Smooth muscle cell (in vitro differentiated cells): ENCODE results near the gene ZNF385A. TPM values are rescaled to one million over a fixed set of nuclear protein-coding genes. Genes with fewer than 3 reads are reported as not detected.

ENCODE experiments used
- DNase-seq: peaks from one replicate; lab custom pipeline; 2025; ENCODE audit not compliant: unreplicated experiment; lab: John Stamatoyannopoulos, UW
- H2AFZ ChIP-seq: fragments of 200-600 bp; sonication (generic); 2 replicates; pipeline ENCODE4 v1.6.0; 2016; ENCODE audit warnings: antibody characterized with exemption, low read depth, mild to moderate bottlenecking
- H3F3A ChIP-seq: fragments of 200-600 bp; sonication (generic); 2 replicates; pipeline ENCODE4 v1.6.0; 2017; ENCODE audit warnings: antibody characterized with exemption, low read depth
- H3K27ac ChIP-seq: fragments of 200-600 bp; sonication (generic); 2 replicates; pipeline ENCODE4 v1.5.1; 2016; ENCODE audit warnings: low read depth, mild to moderate bottlenecking
- H3K27me3 ChIP-seq: fragments of 200-600 bp; sonication (generic); 2 replicates; pipeline ENCODE4 v1.6.1; 2016; ENCODE audit warnings: low read depth, mild to moderate bottlenecking
- H3K36me3 ChIP-seq: fragments of 200-600 bp; sonication (generic); 2 replicates; pipeline ENCODE4 v1.5.1; 2016; ENCODE audit warnings: low read depth
- H3K4me1 ChIP-seq: fragments of 200-600 bp; sonication (generic); 2 replicates; pipeline ENCODE4 v1.5.1; 2016; ENCODE audit warnings: low read depth
- H3K4me2 ChIP-seq: fragments of 200-600 bp; sonication (generic); 2 replicates; pipeline ENCODE4 v1.6.0; 2016; ENCODE audit warnings: mild to moderate bottlenecking
- H3K4me3 ChIP-seq: fragments of 200-600 bp; sonication (generic); 2 replicates; pipeline ENCODE4 v1.5.1; 2016; ENCODE audit warnings: mild to moderate bottlenecking
- H3K79me2 ChIP-seq: fragments of 200-600 bp; sonication (generic); 2 replicates; pipeline ENCODE4 v1.6.0; 2016; ENCODE audit warnings: low read depth, mild to moderate bottlenecking
- H3K9ac ChIP-seq: fragments of 200-600 bp; sonication (generic); 2 replicates; pipeline ENCODE4 v1.6.0; 2016; ENCODE audit warnings: low read depth
- H3K9me3 ChIP-seq: fragments of 200-600 bp; sonication (generic); replicated peaks from 2 replicates; pipeline ENCODE4 v1.5.1; 2016; ENCODE audit warnings: low read depth
- H4K20me1 ChIP-seq: fragments of 200-600 bp; sonication (generic); 2 replicates; pipeline ENCODE4 v1.6.0; 2016; ENCODE audit warnings: low read depth
- WGBS: methylation state at CpG from one replicate; pipeline ENCODE4 v1.1.7; 2016; ENCODE audit warnings: low lambda C conversion rate; 5-methylcytosine and 5-hydroxymethylcytosine counted together
- polyA plus RNA-seq: library from polyadenylated mRNA; unstranded; fragments of >200 nt; fragmentation: Nextera tagmentation; extraction: Ambion mirVana; gene quantifications from 2 replicates; pipeline ENCODE4 v1.2.1, GENCODE V29; 2016
- total RNA-seq: library from RNA; depleted of rRNA; stranded (reverse); fragments of >200 nt; gene quantifications from 2 replicates; pipeline ENCODE4 v1.2.3, GENCODE V29; 2014
- TF ChIP-seq, protein P1 (sequence below): fragments of 200-600 bp; sonication (generic); IDR thresholded peaks from 2 replicates; pipeline ENCODE4 v1.5.1; 2017; ENCODE audit warnings: borderline replicate concordance, mild to moderate bottlenecking, antibody characterized with exemption; ENCODE audit not compliant: insufficient read depth, poor library complexity, severe bottlenecking

The ZNF385A gene
- total and polyA plus RNA-seq, 2 experiments from 2014 or later, result 6.5 to 20.2 TPM

DNA sequence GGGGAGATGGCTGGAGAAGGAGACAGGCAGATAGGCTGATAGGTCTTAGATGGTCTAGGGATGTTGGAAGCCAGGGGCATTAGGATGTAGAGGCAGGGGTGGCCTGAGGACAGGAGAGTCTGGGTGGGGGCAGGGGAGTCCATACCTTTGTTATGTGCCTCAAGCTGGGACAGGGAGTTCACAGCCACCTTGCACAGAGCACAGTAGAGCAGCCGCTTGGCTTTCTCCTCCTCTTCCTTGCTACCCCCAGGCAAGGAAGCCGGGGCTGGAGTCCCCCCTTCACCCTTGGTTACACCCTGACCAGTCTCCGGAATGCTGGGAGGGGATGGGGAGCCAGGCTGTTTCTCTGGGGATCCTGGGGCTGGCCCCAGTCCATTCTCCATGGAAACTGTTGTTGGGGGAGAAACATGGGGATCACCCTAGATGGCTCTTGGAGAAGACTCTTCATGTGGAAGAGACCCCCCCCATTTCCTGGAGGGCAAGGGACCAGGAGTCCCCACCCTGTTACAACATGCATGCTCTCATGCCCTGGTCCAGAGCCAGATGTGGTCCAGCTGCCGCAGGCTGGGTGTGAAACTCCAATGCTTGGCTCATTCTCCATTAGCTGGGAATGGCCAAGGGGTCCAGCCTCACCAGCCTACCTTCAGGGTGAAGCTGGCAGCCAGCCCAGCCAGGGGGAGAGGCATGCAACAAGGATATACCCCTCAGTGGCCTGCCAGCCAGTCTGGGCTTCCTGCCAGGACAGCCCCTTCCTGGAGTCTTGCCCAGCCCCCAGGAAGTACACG, 13.0 kb downstream of the ZNF385A start:
- no peak overlapping the region for H3K9ac ChIP-seq
- WGBS, result 83% methylated on average over 5 of the region's 5 CpGs
- no peak for DNase-seq
- no peaks in the 10 kb centered on the region for H3K36me3 ChIP-seq
- peaks cover 11% of the 10 kb centered on the region for H4K20me1 ChIP-seq
- H3K27me3 ChIP-seq, result no peaks in the 10 kb centered on the region
- H3F3A ChIP-seq, result peaks cover 12% of the 10 kb centered on the region
- no peak overlapping the region for H2AFZ ChIP-seq
- H3K4me3 ChIP-seq, result no peak overlapping the region
- H3K4me2 ChIP-seq, result no peak overlapping the region
- peaks cover 8% of the 10 kb centered on the region for H3K4me1 ChIP-seq
- H3K79me2 ChIP-seq, result no peaks in the 10 kb centered on the region
- TF ChIP-seq, protein P1, sequence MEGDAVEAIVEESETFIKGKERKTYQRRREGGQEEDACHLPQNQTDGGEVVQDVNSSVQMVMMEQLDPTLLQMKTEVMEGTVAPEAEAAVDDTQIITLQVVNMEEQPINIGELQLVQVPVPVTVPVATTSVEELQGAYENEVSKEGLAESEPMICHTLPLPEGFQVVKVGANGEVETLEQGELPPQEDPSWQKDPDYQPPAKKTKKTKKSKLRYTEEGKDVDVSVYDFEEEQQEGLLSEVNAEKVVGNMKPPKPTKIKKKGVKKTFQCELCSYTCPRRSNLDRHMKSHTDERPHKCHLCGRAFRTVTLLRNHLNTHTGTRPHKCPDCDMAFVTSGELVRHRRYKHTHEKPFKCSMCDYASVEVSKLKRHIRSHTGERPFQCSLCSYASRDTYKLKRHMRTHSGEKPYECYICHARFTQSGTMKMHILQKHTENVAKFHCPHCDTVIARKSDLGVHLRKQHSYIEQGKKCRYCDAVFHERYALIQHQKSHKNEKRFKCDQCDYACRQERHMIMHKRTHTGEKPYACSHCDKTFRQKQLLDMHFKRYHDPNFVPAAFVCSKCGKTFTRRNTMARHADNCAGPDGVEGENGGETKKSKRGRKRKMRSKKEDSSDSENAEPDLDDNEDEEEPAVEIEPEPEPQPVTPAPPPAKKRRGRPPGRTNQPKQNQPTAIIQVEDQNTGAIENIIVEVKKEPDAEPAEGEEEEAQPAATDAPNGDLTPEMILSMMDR, result no peak
- no peaks in the 10 kb centered on the region for H3K9me3 ChIP-seq
- no peak overlapping the region for H3K27ac ChIP-seq

DNA sequence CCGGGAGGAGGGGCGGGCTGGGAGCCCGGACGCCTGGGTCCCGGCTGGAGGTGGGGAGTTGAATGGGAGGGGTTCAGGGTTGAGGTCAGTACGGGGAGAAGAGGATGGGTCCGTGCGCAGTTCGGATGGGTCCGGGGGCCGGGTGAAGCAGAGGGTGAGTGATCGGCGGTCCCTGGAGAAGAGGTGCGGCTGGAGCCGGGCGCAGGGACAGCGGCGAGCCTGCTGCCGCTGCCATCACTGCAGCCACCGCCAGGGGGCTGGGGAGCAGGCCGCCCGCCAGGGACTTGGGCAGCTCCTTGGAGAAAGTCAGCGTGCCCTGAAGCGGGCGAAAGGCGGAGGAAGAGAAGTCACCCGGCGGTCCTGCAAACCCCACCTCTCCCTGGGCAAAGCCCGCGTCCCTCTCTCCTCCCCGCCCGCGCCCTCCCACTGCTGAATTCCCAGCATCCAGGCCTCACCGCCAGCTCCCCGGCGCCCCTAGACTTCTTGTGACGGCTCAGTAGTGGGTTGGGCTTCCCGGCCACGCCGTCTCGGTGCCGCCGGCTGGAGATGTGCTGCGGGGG, 14.3 kb downstream of the ZNF385A start:
- no peaks in the 10 kb centered on the region for H3K9me3 ChIP-seq
- no peaks in the 10 kb centered on the region for H4K20me1 ChIP-seq
- H3F3A ChIP-seq, result peaks cover 12% of the 10 kb centered on the region
- no peaks in the 10 kb centered on the region for H3K79me2 ChIP-seq
- no peaks in the 10 kb centered on the region for H3K27me3 ChIP-seq
- DNase-seq, result peak; percentile 73
- no peak overlapping the region for H3K27ac ChIP-seq
- H3K4me2 ChIP-seq, result peak overlapping the region; percentile 95
- peaks cover 8% of the 10 kb centered on the region for H3K4me1 ChIP-seq
- no peaks in the 10 kb centered on the region for H3K36me3 ChIP-seq
- H2AFZ ChIP-seq, result no peak overlapping the region
- peak overlapping the region; percentile 49 for H3K4me3 ChIP-seq
- 7% methylated on average over 32 of the region's 44 CpGs for WGBS
- TF ChIP-seq, protein P1, result peak; percentile 85
- no peak overlapping the region for H3K9ac ChIP-seq

DNA sequence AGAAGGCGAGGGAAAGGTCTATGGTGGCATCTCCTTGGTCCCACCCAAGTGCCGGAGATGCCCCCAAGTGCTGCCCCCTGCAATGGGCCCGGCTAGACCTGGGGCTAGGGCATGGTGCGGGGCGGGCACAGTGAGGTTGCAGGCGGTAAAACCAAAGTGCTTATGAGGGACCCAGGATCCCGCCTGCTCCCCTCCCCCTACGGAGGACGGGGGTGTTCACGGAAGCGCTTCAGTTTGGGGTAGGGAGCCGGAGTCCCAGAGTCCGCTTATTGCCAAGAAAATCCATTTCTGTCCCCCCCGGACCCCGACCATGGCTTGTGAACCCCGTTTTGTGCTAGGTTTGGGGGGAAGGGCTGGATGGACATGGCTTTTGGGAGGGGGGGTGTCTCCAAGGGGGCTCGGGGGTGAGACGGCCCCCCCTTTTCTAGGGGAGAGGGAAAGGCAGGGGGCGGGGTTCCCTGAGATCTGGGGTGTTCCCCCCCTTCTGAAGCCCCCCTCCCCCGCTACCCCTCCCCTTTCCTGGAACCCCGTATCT, 14.9 kb downstream of the ZNF385A start:
- Histone ChIP-seq H2AFZ (no peak overlapping the region), H3K27me3 (no peaks in the 10 kb centered on the region), H4K20me1 (no peaks in the 10 kb centered on the region), H3K9ac (no peak overlapping the region), H3F3A (peaks cover 12% of the 10 kb centered on the region), H3K79me2 (no peaks in the 10 kb centered on the region), H3K4me1 (peaks cover 8% of the 10 kb centered on the region), H3K27ac (no peak overlapping the region), H3K36me3 (no peaks in the 10 kb centered on the region), H3K4me3 (peak overlapping the region; percentile 49), H3K9me3 (no peaks in the 10 kb centered on the region), H3K4me2 (peak overlapping the region; percentile 95)
- no peak for DNase-seq
- TF ChIP-seq, protein P1, result no peak
- 34% methylated on average over 15 of the region's 21 CpGs for WGBS
